Peyer's patch (tissue), 4 donors: Measurements from ENCODE around the gene SHROOM1.

ENCODE experiments used
- CTCF ChIP-seq, 6 experiments: fragments of 450-650 bp in 4 of 6; fragments of 200-600 bp in 2 of 6; sonication (generic) in 1 of 6; IDR thresholded peaks; one replicate each; pipeline ENCODE4 v1.5.1; 2017 to 2019; ENCODE audit warnings: antibody characterized with exemption in 6 of 6, mild to moderate bottlenecking in 3 of 6, moderate library complexity in 1 of 6
- POLR2A ChIP-seq, 2 donors: fragments of 450-650 bp; IDR thresholded peaks; one replicate each; pipeline ENCODE4 v1.5.1; 2017; ENCODE audit warnings: antibody characterized with exemption in 2 of 2, mild to moderate bottlenecking in 2 of 2, moderate library complexity in 2 of 2

GRCh38 chr5:132848270-132848669 lies 17.8 kb upstream of the SHROOM1 start:
- TF ChIP-seq CTCF (IDR thresholded peaks at IDR 0.05) (no peak), POLR2A (IDR thresholded peaks at IDR 0.05) (no peak)
